Measurements from ENCODE around the gene GALNT18.
A peak's percentile ranks its signal among the peaks of the same experiment; 100 is the strongest.

Gene GALNT18

GRCh38 chr11:11607772-11608171, 14.0 kb downstream of the GALNT18 start:
- peak overlapping the region; percentile 39; the same call in 1 of the 2 replicates for H3K27ac ChIP-seq
- H3K36me3 ChIP-seq (ENCODE audit: insufficient read depth) = no peaks in the 10 kb centered on the region
- peaks cover 44% of the 10 kb centered on the region for H3K4me1 ChIP-seq (ENCODE audit: low read depth, poor library complexity, severe bottlenecking)
- H4K20me1 ChIP-seq (ENCODE audit: insufficient read depth) = no peaks in the 10 kb centered on the region
- no peak overlapping the region for H3K9ac ChIP-seq
- TF ChIP-seq CTCF (conservative IDR thresholded peaks at IDR 0.05; ENCODE audit: low read depth, low read length) = no peak
- no peaks in the 10 kb centered on the region for H3K27me3 ChIP-seq (ENCODE audit: insufficient read depth, low read depth)
- H3K79me2 ChIP-seq (ENCODE audit: insufficient read depth, low read depth) = peaks cover 36% of the 10 kb centered on the region; the same call in 1 of the 2 replicates
- no peak overlapping the region for H2AFZ ChIP-seq (ENCODE audit: low read depth)
- peak overlapping the region; percentile 72 for H3K4me2 ChIP-seq
- H3K4me3 ChIP-seq (IDR thresholded peaks at IDR 0.05; ENCODE audit: insufficient read depth, low read depth, low read length) = no peak overlapping the region

GRCh38 chr11:11605821-11606450, 15.9 kb downstream of the GALNT18 start:
- no peaks in the 10 kb centered on the region for H3K27me3 ChIP-seq (ENCODE audit: insufficient read depth, low read depth)
- no peak overlapping the region for H3K4me3 ChIP-seq (IDR thresholded peaks at IDR 0.05; ENCODE audit: insufficient read depth, low read depth, low read length)
- no peaks in the 10 kb centered on the region for H4K20me1 ChIP-seq (ENCODE audit: insufficient read depth)
- H3K4me2 ChIP-seq = no peak overlapping the region
- no peak overlapping the region for H3K9ac ChIP-seq
- peaks cover 44% of the 10 kb centered on the region for H3K4me1 ChIP-seq (ENCODE audit: low read depth, poor library complexity, severe bottlenecking)
- no peaks in the 10 kb centered on the region for H3K36me3 ChIP-seq (ENCODE audit: insufficient read depth)
- H3K27ac ChIP-seq = no peak overlapping the region
- H2AFZ ChIP-seq (ENCODE audit: low read depth) = no peak overlapping the region
- peaks cover 31% of the 10 kb centered on the region; the same call in 1 of the 2 replicates for H3K79me2 ChIP-seq (ENCODE audit: insufficient read depth, low read depth)
- TF ChIP-seq CTCF (conservative IDR thresholded peaks at IDR 0.05; ENCODE audit: low read depth, low read length) = no peak

GRCh38 chr11:11605181-11605580, 16.6 kb downstream of the GALNT18 start:
- no peak overlapping the region for H3K27ac ChIP-seq
- no peak for TF ChIP-seq CTCF (conservative IDR thresholded peaks at IDR 0.05; ENCODE audit: low read depth, low read length)
- peaks cover 24% of the 10 kb centered on the region; the same call in 1 of the 2 replicates for H3K79me2 ChIP-seq (ENCODE audit: insufficient read depth, low read depth)

GRCh38 chr11:11604370-11604990, 17.3 kb downstream of the GALNT18 start:
- Histone ChIP-seq H3K36me3 (ENCODE audit: insufficient read depth) (no peaks in the 10 kb centered on the region), H2AFZ (ENCODE audit: low read depth) (no peak overlapping the region), H3K4me3 (IDR thresholded peaks at IDR 0.05; ENCODE audit: insufficient read depth, low read depth, low read length) (no peak overlapping the region), H4K20me1 (ENCODE audit: insufficient read depth) (no peaks in the 10 kb centered on the region), H3K4me1 (ENCODE audit: low read depth, poor library complexity, severe bottlenecking) (peaks cover 35% of the 10 kb centered on the region), H3K79me2 (ENCODE audit: insufficient read depth, low read depth) (peaks cover 16% of the 10 kb centered on the region; the same call in 1 of the 2 replicates), H3K4me2 (no peak overlapping the region), H3K27ac (no peak overlapping the region), H3K9ac (no peak overlapping the region), H3K27me3 (ENCODE audit: insufficient read depth, low read depth) (no peaks in the 10 kb centered on the region)
- no peak for TF ChIP-seq CTCF (conservative IDR thresholded peaks at IDR 0.05; ENCODE audit: low read depth, low read length)

More at GRCh38 chr11:11605181-11605580, 16.6 kb downstream of the GALNT18 start:
- no peak overlapping the region for H3K4me2 ChIP-seq
- H4K20me1 ChIP-seq (ENCODE audit: insufficient read depth) = no peaks in the 10 kb centered on the region
- H3K9ac ChIP-seq = no peak overlapping the region
- no peak overlapping the region for H3K4me3 ChIP-seq (IDR thresholded peaks at IDR 0.05; ENCODE audit: insufficient read depth, low read depth, low read length)
- H3K27me3 ChIP-seq (ENCODE audit: insufficient read depth, low read depth) = no peaks in the 10 kb centered on the region
- no peak overlapping the region for H2AFZ ChIP-seq (ENCODE audit: low read depth)
- H3K4me1 ChIP-seq (ENCODE audit: low read depth, poor library complexity, severe bottlenecking) = peaks cover 42% of the 10 kb centered on the region
- no peaks in the 10 kb centered on the region for H3K36me3 ChIP-seq (ENCODE audit: insufficient read depth)

All from KMS-11 (cell line).